ENCODE results near the gene KRT36.

DNA sequence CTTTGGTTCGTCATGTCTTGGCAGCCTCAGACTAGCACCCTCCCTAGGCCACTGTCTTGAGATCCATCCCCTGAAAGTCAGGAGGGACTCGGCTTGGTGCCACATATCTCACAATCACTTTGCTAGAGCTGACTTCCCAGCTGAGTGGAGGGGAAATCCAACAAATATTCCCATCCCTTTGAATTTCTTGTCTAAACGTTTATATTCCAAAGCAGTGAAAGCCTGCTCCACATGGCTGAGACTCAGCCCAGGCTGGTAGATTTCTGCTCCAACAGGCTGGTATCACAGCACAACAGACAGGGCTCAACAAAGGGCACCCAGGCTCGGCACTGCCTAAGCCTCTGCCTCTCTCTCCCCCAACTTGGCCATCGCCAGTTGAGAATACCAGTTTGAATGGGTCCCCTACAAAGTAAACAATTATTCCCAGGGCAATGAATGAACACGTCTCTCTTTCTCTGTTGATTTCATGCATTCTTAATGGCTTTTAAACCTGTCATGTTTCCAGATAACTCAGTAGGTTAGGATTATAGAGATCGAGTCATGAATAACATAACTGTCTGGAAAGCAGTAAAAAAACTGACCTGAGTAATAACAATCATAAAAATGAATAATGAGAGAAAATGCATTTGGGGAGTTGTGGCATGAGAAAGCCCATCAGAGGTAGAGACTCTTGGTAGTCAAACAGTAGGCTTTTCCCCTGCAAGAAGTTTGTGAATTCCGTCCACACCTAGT, 14.7 kb upstream of the KRT36 start:
- TF ChIP-seq, protein P1, sequence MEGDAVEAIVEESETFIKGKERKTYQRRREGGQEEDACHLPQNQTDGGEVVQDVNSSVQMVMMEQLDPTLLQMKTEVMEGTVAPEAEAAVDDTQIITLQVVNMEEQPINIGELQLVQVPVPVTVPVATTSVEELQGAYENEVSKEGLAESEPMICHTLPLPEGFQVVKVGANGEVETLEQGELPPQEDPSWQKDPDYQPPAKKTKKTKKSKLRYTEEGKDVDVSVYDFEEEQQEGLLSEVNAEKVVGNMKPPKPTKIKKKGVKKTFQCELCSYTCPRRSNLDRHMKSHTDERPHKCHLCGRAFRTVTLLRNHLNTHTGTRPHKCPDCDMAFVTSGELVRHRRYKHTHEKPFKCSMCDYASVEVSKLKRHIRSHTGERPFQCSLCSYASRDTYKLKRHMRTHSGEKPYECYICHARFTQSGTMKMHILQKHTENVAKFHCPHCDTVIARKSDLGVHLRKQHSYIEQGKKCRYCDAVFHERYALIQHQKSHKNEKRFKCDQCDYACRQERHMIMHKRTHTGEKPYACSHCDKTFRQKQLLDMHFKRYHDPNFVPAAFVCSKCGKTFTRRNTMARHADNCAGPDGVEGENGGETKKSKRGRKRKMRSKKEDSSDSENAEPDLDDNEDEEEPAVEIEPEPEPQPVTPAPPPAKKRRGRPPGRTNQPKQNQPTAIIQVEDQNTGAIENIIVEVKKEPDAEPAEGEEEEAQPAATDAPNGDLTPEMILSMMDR (IDR thresholded peaks at IDR 0.05), result no peak
- no peak for TF ChIP-seq POLR2A (IDR thresholded peaks at IDR 0.05)

Measured in Peyer's patch (tissue), 4 donors.